GM18499 (cell line): ENCODE results near the gene RPAP3.

Experiments used
- ATAC-seq: cut with Tn5 transposase; IDR thresholded peaks from one replicate; pipeline ENCODE4 v1.9.1; 2021; ENCODE audit warnings: moderate number of reproducible peaks; ENCODE audit not compliant: insufficient read depth, unreplicated experiment

RPAP3 gene

DNA sequence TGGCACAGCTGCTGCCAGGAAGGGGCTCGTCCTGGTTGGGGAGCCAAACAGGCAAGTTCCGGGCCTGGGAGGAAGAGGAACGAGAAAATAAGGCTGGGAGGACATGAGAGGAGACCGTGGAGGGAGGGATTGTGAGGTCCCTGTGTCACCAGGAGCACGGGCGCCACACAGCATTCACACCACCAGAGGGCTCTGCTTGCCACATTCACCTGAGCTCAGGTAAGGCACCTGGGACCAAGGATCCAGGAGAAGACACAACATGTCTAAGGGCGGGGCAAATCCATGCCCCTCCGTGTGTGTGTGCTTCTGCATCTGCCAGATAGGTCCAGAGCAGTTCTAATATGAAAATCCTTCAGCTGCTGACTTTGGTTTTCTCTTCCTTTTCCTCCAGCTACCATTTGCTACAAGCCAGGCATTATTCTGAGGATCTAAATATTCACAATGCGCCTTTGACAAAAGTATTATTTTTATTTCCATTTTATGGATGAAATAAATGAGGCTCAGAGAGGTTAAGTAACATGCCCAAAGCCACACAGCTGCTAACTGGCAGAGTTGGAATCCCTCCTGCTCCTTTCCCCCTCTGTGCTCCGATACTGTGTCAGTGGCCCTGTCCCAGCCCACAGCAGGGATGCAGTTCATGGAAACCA, 38.3 kb upstream of the RPAP3 start:
- no peak for ATAC-seq

GRCh38 chr12:47743311-47743860, 37.6 kb upstream of the RPAP3 start:
- no peak for ATAC-seq

- ATAC-seq = no peak
Measured at GRCh38 chr12:47742253-47742825, 36.5 kb upstream of the RPAP3 start.

DNA sequence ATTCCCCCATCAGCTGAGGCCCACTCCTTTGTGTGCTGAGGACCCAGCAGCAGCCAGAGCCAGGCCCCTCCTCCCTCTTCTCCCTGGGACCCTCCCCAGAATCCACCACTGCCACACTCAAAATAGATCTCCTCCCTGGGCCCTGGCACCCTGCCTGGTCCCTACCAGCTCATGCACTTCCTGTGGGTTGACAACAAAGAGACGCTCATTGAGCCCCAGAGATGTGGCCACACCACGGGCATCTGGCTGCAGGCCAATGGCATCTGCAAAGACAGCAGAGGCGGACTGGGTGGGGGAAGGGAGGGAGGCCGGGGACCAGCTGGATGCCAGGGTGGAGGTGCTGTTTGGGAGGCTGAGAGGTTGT, 35.5 kb upstream of the RPAP3 start:
- ATAC-seq = no peak

DNA sequence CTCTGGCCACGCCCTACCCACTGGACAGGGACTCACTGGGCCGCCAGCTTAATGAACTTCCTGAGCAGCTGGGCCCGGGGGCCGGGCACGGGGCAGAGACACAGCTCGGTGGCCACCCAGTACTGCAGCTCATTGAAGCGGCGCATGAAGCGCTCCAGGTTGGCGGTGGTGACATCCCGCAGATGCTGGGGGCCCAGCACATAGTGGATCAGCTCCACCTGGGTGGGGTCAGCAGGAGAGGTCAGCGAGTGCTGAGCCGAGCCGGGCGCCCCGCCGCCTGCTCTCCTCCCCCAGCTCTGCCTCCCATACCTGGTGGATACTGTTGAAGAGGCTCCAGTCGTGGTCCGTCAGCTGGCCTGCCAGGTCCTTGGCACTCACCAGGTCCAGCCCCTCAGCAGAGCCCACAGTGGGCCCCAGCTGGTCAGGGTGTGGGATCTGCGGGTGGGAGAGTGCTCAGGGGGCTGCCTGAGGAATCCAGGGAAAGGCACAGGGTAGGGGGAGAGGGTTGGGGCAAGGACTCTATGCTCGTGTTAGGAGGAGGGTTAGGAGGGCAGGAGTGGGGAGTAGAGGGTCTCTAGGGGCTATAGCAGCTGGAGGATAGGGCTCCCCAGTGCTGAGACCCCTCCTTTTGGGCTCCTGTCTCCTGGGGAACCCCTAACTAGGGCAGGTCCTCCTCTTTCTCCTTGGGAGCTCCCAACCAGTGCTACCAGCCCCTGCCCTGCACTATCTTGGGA, 34.9 kb upstream of the RPAP3 start:
- ATAC-seq = no peak

- no peak for ATAC-seq
Measured at GRCh38 chr12:47739979-47740378, 34.1 kb upstream of the RPAP3 start.

DNA sequence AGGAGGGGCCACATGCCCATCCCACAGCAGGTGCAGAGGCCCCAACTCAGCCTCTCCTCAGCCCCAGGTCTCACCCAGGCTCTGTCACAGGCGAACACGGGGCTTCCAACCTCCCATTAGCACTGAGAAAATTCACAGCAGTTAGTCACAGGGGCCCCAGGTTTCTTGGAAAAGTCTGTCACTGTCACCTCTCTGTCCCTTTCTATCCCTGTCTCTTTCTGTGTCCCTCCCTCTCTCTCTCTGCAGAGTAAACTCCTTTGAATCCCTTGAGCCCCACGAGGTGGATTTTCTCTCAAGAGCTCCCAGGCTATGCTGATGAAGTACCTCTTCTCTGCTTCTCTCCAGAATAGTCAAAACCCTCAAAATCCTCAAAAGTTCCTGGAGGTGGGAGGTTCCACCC, 33.5 kb upstream of the RPAP3 start:
- no peak for ATAC-seq

DNA sequence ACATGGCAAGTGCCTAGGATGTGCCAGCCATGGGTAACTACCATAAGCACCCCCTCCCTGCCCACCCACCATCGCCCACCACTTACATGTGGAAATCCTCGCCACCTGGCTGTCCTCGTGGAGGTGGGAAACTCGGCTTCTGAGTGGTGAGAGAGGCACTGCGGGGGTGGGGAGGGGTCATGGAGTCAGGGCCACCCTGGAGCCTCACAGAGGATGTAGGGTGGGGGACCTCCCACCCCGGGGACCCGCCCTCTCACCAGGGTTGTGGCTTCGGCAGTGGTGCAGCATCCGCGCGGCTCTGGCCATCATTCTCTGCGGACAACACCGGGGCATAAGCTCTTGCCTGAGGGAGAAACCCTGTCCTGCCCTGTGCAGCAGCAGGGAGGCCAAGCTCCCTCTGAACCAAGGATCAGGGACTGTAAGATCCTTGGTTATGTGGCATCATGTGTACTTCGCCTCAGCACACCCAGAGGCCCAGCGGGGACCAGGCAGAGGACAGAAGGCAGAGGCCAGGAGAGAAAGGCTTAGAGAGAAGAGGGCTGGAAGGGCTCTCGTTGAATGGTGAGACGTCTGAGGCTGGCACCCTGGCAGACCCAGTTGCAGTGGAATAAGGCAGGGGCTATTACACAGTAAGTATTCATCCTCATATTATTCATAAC, 32.2 kb upstream of the RPAP3 start:
- ATAC-seq = no peak

DNA sequence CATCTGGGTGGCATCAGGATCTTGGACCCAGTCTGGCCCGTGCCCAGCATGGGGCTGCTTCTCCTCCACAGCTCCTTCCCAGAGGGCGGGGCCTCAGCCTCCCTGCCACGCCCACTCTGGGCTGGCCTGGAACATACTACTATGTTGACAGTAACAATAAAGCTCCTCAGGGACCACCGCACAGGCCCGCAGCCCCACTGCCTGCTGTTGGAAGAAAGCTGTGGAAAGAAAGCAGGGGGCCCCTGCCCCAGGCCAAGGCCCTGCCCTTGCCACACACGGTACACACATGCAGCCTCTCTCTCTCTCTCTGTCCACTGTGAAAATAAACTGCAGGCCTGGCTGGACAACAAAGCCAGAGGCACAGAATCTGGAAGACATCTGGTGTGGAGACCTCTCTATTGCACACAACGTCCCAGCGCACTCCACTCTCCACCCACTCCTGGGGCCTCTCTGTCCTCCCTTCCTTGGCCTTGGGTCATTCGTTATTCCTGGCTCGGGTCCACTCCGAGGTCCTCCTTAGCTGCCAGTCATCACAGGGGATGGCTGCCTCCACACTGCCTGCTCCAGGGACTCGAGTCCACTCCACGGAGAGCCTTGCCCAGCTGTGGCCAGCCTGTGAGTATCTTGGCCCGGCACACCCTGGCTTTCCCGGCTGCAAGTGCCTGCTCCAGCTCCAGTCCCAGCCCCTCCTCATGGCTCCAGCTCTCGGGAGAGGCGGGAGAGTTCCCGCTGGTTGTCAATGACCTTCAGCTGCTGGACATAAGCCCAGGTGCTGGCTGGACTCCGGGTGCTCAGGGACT, 31.2 kb upstream of the RPAP3 start:
- no peak for ATAC-seq

DNA sequence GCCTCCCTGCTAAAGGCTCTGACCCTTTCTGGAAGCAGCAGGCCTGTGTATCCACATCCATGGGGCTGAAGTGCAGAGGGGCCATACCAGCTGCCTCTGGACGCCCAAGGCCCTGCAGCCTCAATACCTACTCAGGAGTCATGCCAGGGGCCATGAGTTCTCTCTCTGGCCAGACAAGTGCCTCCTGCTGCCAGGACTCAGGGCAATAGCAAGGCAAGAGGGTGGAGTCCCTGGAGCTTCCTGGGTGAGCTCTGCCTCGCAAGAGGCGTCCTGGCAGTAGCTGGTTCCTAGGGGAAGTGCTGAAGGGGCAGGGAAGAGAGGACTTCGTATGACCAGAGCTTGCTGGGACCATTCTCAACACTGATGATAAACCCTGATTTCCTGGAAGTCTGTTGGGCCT, 30.4 kb upstream of the RPAP3 start:
- no peak for ATAC-seq

- no peak for ATAC-seq
Measured at GRCh38 chr12:47735649-47736048, 29.8 kb upstream of the RPAP3 start.

DNA sequence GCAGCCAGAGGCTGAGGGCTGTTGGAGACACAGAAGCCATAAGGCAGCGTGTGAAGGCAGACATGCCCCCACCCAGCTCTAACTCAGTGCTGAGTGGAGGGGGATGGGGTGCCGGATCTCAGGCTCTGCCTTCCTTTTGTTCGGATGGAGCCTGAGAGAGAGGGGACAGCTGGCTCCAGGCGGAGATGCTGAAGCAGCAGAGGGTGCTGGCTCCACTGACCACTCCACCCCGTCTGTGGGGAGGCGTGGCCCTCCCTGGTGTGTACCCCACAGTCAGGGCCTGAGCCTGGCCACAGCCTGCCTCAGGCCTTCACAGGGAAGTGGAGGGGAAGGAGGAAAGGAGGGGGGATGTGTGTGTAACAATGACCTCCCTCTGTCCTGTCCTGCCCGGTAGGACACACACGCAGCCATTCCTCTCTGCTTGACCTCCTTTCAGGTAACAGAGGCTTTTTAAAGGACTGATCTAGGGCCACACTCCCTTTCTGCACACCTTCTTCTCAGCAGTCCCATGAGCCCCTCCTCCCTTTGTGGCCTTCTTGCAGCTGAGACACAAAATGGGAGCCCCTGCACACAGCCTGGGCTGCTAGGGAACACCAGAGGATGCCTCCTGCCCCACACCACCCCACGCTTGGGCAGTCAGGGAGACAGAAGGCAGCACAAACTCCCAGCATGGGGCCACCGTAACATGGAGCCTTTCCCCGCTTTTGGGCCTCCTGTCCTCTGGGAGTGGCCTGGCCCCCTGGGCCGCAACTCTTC, 29.1 kb upstream of the RPAP3 start:
- no peak for ATAC-seq

- no peak for ATAC-seq
Measured at GRCh38 chr12:47733142-47733541, 27.3 kb upstream of the RPAP3 start.

- ATAC-seq = no peak
Measured at GRCh38 chr12:47732504-47732903, 26.7 kb upstream of the RPAP3 start.

DNA sequence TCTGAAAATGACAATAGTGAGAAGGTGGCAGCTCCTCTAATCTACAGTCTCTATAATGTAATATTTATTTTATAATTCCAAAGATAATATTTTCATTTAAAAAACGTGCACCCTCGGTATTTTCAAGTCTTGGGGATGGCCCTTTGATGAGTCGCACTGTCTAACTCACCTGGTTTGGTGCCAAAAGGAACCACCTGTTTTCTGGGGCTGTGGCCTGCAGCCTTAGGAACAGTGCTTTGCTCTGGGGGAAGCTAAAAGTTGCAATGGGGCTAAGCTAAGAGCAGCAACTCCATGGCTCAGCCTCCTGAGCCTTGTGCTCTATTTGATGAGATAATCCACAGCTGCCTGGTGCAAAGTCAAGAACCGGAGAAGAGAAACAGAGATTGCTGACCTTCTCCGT, 25.9 kb upstream of the RPAP3 start:
- no peak for ATAC-seq

GRCh38 chr12:47730341-47730744, 24.5 kb upstream of the RPAP3 start:
- no peak for ATAC-seq

- ATAC-seq = no peak
Measured at GRCh38 chr12:47729233-47729632, 23.4 kb upstream of the RPAP3 start.

DNA sequence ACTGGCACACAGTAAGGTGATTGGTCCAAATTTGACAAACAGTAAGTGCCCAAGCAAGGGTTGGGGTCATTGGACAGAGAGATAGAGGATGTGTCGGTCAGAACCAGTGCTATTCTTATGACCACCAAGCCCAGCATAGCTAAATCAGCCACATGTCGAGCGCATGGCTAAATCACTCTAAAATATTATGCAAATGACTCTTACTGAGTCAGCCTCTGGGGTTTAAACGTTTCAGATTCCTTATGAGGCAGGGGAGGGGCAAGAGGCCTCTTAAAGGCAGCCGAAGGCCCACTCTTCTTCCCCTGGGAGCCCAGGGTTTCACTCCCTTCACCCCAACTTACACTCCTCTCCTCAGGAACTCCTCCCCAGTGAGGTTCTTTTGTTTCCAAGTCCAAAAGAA, 20.1 kb upstream of the RPAP3 start:
- ATAC-seq = peak; percentile 73

DNA sequence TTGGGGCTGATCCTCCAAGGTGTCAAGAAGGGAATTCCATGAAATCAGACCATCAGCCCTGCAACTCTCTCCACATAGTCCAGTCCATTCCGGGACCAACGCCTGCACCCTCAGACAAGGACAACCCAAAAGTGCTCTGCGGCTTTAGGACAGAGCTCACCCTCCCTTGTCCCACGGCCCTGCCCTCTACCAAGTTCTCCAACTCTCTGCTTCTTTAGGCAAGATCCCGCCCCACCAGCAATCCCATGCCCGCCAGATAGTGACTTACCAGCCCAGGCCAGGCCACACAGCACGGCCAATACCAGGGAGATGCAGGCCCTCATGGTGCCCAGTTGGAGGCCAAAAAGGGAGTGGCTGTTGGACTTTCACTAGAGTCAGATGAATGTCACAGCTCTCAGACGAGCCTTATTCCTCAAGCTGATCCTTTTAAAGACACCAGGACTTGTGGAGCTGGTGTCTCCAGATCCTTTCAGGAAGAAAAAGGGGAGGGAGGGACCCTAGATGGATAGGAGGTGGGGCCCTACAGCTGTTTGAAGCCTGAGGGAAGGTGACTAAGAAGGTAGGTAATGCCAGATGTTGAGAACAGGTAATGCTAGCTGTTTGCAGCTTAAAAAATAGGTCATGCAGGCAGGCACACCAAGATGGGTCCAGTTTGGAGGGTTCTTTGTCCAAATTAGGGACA, 19.4 kb upstream of the RPAP3 start, which contains the start of gene ENDOU:
ENDOU (minus strand) TSS at position 400 of the 682 bp plus-strand sequence; CDS start at position 323, 77 bp downstream.
- no peak for ATAC-seq
